Breast epithelium (tissue), 3 donors: ENCODE measurements around the gene NR6A1.

Experiments used
- CTCF ChIP-seq, 3 donors: fragments of 450-650 bp; IDR thresholded peaks; one replicate each; pipeline ENCODE4 v1.5.1; 2016 to 2017; ENCODE audit warnings: antibody characterized with exemption in 3 of 3, mild to moderate bottlenecking in 3 of 3, moderate library complexity in 3 of 3
- POLR2A ChIP-seq: fragments of 450-650 bp; IDR thresholded peaks from one replicate; pipeline ENCODE4 v1.6.1; 2016; ENCODE audit warnings: antibody characterized with exemption, mild to moderate bottlenecking, moderate library complexity

- TF ChIP-seq CTCF (IDR thresholded peaks at IDR 0.05) = no peak
- TF ChIP-seq POLR2A = no peak
These were observed 21.3 kb upstream of the NR6A1 start for GRCh38 chr9:124792257-124793014.
